CD4-positive, alpha-beta memory T cell (primary cell): Measurements from ENCODE around the gene VIPAS39. TPM values are rescaled to one million over a fixed set of nuclear protein-coding genes. Genes with fewer than 3 reads are reported as not detected.

Experiments used
- CTCF ChIA-PET: fragments of 350-600 bp; sonication (Branson Sonifier 250); formaldehyde crosslinking; loops from one replicate; lab custom pipeline; 2021; ENCODE audit warnings: inconsistent platforms; ENCODE audit not compliant: partially characterized antibody; lab: Charles Lee
- POLR2A ChIA-PET: fragments of 350-600 bp; sonication (Branson Sonifier 250); formaldehyde crosslinking; loops from one replicate; lab custom pipeline; 2021; ENCODE audit not compliant: partially characterized antibody; lab: Charles Lee
- DNase-seq, 5 donors: peaks; one replicate each; pipeline versions ENCODE4 v3.0.0 to v3.0.0-alpha.2; 2020 to 2022; ENCODE audit warnings: mixed read lengths in 1 of 5
- H3K27ac ChIP-seq: one replicate; pipeline ENCODE4 v1.7.0; 2013; ENCODE audit warnings: low read depth, low read length
- H3K27me3 ChIP-seq: 2 replicates; pipeline ENCODE4 v1.7.0; 2013; ENCODE audit warnings: mild to moderate bottlenecking, low read length, moderate library complexity; ENCODE audit not compliant: insufficient read depth
- H3K36me3 ChIP-seq: 2 replicates; pipeline ENCODE4 v1.7.0; 2013; ENCODE audit warnings: mild to moderate bottlenecking, low read length, moderate library complexity; ENCODE audit not compliant: insufficient read depth
- H3K4me1 ChIP-seq: 2 replicates; pipeline ENCODE4 v1.7.0; 2013; ENCODE audit warnings: mild to moderate bottlenecking, low read length, moderate library complexity; ENCODE audit not compliant: insufficient read depth
- H3K4me3 ChIP-seq, 2 donors: one replicate each; pipeline ENCODE4 v1.7.0; 2013; ENCODE audit warnings: low read length in 2 of 2, mild to moderate bottlenecking in 1 of 2
- H3K9me3 ChIP-seq, 2 donors: one replicate each; pipeline ENCODE4 v1.7.0; 2013; ENCODE audit warnings: low read length in 2 of 2, control low read depth in 1 of 2; ENCODE audit not compliant: control insufficient read depth in 1 of 2
- H3K27ac Mint-ChIP-seq, 7 donors: one replicate each; pipeline ENCODE4 v1.8.0; 2020 to 2021; ENCODE audit warnings: mixed read lengths in 7 of 7, mild to moderate bottlenecking in 6 of 7, inconsistent platforms in 3 of 7, moderate library complexity in 3 of 7
- H3K27me3 Mint-ChIP-seq, 2 donors: one replicate each; pipeline ENCODE4 v1.8.0; 2020 to 2021; ENCODE audit warnings: mixed read lengths in 2 of 2
- H3K36me3 Mint-ChIP-seq, 2 donors: one replicate each; pipeline ENCODE4 v1.8.0; 2020 to 2021; ENCODE audit warnings: mixed read lengths in 2 of 2, inconsistent platforms in 1 of 2, mild to moderate bottlenecking in 1 of 2
- H3K4me1 Mint-ChIP-seq, 4 donors: one replicate each; pipeline ENCODE4 v1.8.0; 2020 to 2021; ENCODE audit warnings: mixed read lengths in 4 of 4, mild to moderate bottlenecking in 1 of 4
- H3K4me3 Mint-ChIP-seq, 8 donors: one replicate each; pipeline ENCODE4 v1.8.0; 2020 to 2021; ENCODE audit warnings: mixed read lengths in 8 of 8, mild to moderate bottlenecking in 7 of 8, moderate library complexity in 6 of 8, inconsistent platforms in 3 of 8
- H3K9me3 Mint-ChIP-seq, 8 donors: one replicate each; pipeline ENCODE4 v1.8.0; 2020 to 2021; ENCODE audit warnings: mixed read lengths in 8 of 8, mild to moderate bottlenecking in 5 of 8, inconsistent platforms in 3 of 8, moderate library complexity in 1 of 8
- intact Hi-C: fragments of 100-400 bp; cut with micrococcal nuclease; formaldehyde crosslinking; loops from one replicate; pipeline ENCODE4 v1.15.1; 2023
- polyA plus RNA-seq, 2 donors: library from polyadenylated mRNA; unstranded; fragments of 300-500 nt; fragmentation: Illumina TruSeq; gene quantifications; one replicate each; pipeline ENCODE4 v1.2.3, GENCODE V29; 2021
- total RNA-seq, 2 experiments: library from RNA; stranded (reverse); gene quantifications; one replicate each; pipeline ENCODE4 v1.2.3, GENCODE V29; 2021

Gene VIPAS39
- total and polyA plus RNA-seq, 4 experiments from 2014 or later = 7.6 to 22.5 (median 13.5) TPM

DNA sequence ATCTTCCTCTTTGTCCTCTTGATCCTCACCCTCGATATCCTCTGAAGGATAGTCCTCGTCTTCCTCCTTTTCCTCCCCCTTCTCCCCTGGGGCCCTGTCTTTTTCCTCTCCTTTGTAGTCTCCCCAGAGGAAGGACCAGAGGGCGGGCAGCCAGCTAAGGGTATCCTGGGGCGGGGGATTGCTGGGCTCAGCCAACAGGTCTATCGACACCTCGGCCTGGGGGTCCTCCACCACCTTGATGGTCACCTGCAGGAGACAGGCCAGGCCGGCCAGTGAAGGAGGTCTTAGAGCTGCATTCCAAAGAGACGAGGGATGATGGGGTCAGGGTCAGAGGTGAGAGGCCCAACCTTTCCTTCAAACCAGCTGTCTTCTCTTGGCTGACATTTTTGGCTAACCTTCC lies 25.0 kb upstream of the VIPAS39 start:
- DNase-seq = no peak
- Mint-ChIP-seq H3K27me3 (no peaks in the 10 kb centered on the region), H3K27ac (no peak overlapping the region), H3K4me1 (no peaks in the 10 kb centered on the region), H3K36me3 (no peaks in the 10 kb centered on the region), H3K9me3 (no peaks in the 10 kb centered on the region), H3K4me3 (no peak overlapping the region)
- no peaks in the 10 kb centered on the region for H3K9me3 ChIP-seq
- intact Hi-C loops = no loop called here
- H3K4me1 ChIP-seq = no peaks in the 10 kb centered on the region
- CTCF ChIA-PET = interaction anchor here (1.2 kb wide), 1 partner anchor 36 kb away, joined by 3 read pairs; no protein-coding TSS in a partner anchor
- H3K36me3 ChIP-seq = no peaks in the 10 kb centered on the region
- H3K4me3 ChIP-seq = no peak overlapping the region
- H3K27ac ChIP-seq = no peak overlapping the region
- H3K27me3 ChIP-seq = no peaks in the 10 kb centered on the region
- POLR2A ChIA-PET = no interaction called here

DNA sequence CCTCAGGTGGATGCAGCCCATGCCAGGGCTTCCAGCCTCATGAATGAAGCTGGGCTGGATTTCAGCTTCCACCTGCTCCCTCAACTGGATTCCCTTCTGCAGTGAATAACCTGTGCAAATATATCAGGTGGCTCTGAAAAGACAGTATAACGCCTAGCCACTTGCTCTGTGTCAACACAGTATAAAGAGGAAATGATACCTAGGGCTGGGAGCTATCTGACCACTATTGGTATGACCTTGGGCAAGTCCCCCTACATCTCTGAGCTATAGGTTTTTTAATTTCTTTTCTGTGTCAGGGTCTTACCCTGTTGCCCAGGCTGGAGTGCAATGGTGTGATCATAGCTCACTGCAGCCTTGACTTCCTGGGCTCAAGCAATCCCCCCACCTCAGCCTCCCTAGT lies 21.4 kb upstream of the VIPAS39 start:
- Mint-ChIP-seq H3K36me3 (no peaks in the 10 kb centered on the region), H3K27me3 (no peaks in the 10 kb centered on the region), H3K4me1 (no peaks in the 10 kb centered on the region), H3K9me3 (no peaks in the 10 kb centered on the region), H3K4me3 (no peak overlapping the region), H3K27ac (no peak overlapping the region)
- POLR2A ChIA-PET = no interaction called here
- DNase-seq = no peak
- Histone ChIP-seq H3K27me3 (no peaks in the 10 kb centered on the region), H3K27ac (no peak overlapping the region), H3K36me3 (no peaks in the 10 kb centered on the region), H3K9me3 (no peaks in the 10 kb centered on the region), H3K4me3 (no peak overlapping the region), H3K4me1 (no peaks in the 10 kb centered on the region)
- intact Hi-C loops = no loop called here
- CTCF ChIA-PET = no interaction called here

DNA sequence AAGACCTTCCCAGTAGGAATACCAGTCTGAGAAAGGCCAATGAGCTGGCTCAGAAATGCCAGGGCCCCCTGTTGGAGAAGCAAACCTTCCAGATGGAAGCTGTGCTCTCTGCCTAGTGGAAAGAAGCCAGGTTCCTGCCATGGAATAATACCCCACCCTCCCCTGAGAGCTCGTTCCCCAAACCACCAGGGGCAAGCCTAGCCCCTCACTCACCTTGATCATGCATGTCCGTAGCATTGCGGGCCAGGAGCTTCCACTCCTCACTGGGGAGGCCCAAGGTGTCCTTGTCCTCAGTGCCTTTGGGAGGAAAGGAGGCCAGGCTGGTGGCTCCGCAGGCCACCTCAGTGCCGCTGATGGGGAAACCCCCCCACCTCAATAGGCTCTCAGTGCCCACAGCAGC lies 20.6 kb upstream of the VIPAS39 start:
- no peaks in the 10 kb centered on the region for H3K27me3 ChIP-seq
- H3K4me3 Mint-ChIP-seq = no peak overlapping the region
- no peak for DNase-seq
- no peaks in the 10 kb centered on the region for H3K4me1 ChIP-seq
- H3K36me3 Mint-ChIP-seq = no peaks in the 10 kb centered on the region
- no peaks in the 10 kb centered on the region for H3K36me3 ChIP-seq
- H3K27ac Mint-ChIP-seq = no peak overlapping the region
- H3K4me3 ChIP-seq = no peak overlapping the region
- H3K4me1 Mint-ChIP-seq = no peaks in the 10 kb centered on the region
- no peaks in the 10 kb centered on the region for H3K9me3 ChIP-seq
- ChIA-PET POLR2A (no interaction called here), CTCF (no interaction called here)
- intact Hi-C loops = no loop called here
- H3K27me3 Mint-ChIP-seq = no peaks in the 10 kb centered on the region
- H3K27ac ChIP-seq = no peak overlapping the region
- no peaks in the 10 kb centered on the region for H3K9me3 Mint-ChIP-seq

DNA sequence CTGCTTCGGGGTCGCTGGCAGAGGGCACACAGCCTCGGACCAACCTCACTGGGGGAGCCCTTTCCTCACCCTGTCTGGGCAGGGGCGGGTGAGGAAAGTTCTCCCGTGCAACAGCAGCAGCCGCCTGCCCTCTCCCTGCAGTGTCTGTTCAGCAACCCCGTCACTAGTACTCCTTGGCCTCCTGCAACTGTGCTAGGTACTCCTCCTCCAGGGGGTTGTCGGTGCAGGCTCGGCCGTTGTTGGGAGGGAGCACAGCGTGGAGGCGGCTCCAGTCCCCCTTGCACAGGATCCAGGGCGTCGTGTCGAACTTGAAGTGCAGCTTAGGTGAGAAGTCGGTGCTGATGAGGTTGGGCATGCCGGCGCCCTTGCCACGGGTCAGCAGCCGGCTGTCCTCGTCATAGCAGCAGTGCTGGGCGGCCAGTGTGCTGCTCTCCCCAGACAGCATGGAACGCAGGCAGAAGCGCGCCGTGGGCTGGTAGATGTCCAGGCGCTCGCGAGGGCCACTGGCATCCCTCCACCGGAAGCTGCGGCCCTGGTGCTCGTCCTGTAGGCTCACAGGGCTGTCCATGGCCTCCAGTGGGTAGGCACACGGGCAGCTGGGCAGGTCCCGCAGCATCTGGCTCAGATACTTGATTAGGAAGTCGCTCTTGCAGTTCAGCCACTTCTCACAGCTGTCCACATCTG lies 18.2 kb upstream of the VIPAS39 start:
- ChIA-PET CTCF (no interaction called here), POLR2A (no interaction called here)
- H3K27me3 ChIP-seq = no peaks in the 10 kb centered on the region
- no peaks in the 10 kb centered on the region for H3K9me3 ChIP-seq
- Mint-ChIP-seq H3K27ac (no peak overlapping the region), H3K27me3 (no peaks in the 10 kb centered on the region), H3K4me3 (no peak overlapping the region), H3K9me3 (no peaks in the 10 kb centered on the region), H3K36me3 (no peaks in the 10 kb centered on the region), H3K4me1 (no peaks in the 10 kb centered on the region)
- H3K36me3 ChIP-seq = no peaks in the 10 kb centered on the region
- no peak overlapping the region for H3K27ac ChIP-seq
- no peak for DNase-seq
- no peaks in the 10 kb centered on the region for H3K4me1 ChIP-seq
- no peak overlapping the region for H3K4me3 ChIP-seq
- intact Hi-C loops = no loop called here

DNA sequence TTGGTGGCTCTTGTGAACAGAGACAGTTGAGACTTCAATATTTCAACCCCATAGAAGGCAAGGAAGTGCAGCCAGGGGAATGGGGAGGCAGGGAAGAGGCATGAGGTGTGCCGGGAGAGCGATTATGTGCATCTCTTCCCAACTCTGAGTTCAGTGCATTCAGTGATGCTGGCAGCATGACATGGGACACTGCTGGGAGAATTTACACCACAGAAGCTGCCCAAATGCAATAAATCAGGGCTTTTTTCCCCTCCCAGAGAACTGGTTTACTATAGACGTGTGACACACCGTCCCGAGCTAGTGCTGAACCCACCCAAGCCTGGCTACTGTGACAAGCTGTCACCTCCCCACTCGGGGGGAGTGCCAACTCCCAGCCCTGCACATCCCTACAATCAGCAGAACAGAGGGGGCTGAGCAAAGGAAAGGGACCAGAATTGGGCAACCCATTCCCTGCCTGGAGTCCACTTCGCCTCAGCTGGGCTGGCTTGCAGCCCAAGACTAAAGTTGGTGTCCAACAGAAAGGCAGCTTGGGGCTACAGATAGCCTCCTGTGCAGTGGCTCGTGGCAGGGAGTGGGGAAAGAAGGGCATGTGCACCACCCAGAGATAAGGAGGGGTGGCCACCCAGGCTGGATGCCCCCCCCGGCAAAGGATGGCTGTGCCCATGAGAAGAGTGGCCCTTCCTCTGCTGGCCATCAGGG lies 17.2 kb upstream of the VIPAS39 start:
- no peak for DNase-seq
- CTCF ChIA-PET = no interaction called here
- H3K4me3 Mint-ChIP-seq = no peak overlapping the region

DNA sequence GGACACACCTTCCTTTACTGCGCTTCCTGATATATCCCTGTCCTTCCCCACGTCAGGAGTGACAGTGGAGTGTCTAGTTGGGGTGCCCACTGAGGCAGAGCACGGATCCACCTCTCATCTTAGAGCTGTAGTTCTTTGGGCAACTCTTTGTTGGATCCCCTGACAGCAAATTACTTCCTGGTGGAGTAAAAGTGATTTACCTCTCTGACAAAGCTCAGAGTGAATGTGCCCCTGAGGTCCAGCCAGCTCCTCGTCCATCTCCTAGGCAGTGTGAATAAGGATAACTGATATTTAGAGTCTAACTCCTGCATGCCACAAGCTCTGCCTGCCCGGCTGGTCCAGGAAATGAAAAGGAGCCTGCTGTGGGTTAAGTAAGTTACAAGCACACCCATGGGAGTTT lies 16.5 kb upstream of the VIPAS39 start:
- no peaks in the 10 kb centered on the region for H3K9me3 Mint-ChIP-seq
- peaks cover 6 to 9% of the 10 kb centered on the region in 2 donors for H3K36me3 Mint-ChIP-seq
- Histone ChIP-seq H3K27me3 (no peaks in the 10 kb centered on the region), H3K9me3 (no peaks in the 10 kb centered on the region), H3K4me1 (no peaks in the 10 kb centered on the region), H3K36me3 (peaks cover 8% of the 10 kb centered on the region), H3K27ac (no peak overlapping the region), H3K4me3 (no peak overlapping the region)
- H3K27ac Mint-ChIP-seq = no peak overlapping the region
- DNase-seq = no peak
- intact Hi-C loops = no loop called here
- H3K27me3 Mint-ChIP-seq = no peaks in the 10 kb centered on the region
- peaks cover 0 to 3% (median 0%) of the 10 kb centered on the region in 4 donors for H3K4me1 Mint-ChIP-seq
- no peak overlapping the region for H3K4me3 Mint-ChIP-seq
- ChIA-PET CTCF (no interaction called here), POLR2A (no interaction called here)

More for the DNA sequence above, 17.2 kb upstream of the VIPAS39 start:
- no peaks in the 10 kb centered on the region for H3K9me3 Mint-ChIP-seq
- no peaks in the 10 kb centered on the region for H3K4me1 ChIP-seq
- POLR2A ChIA-PET = no interaction called here
- H3K36me3 ChIP-seq = peaks cover 1% of the 10 kb centered on the region
- no peaks in the 10 kb centered on the region for H3K4me1 Mint-ChIP-seq
- H3K9me3 ChIP-seq = no peaks in the 10 kb centered on the region
- no peaks in the 10 kb centered on the region for H3K27me3 Mint-ChIP-seq
- H3K27ac Mint-ChIP-seq = no peak overlapping the region
- no peaks in the 10 kb centered on the region for H3K27me3 ChIP-seq
- peaks cover 0 to 2% of the 10 kb centered on the region in 2 donors for H3K36me3 Mint-ChIP-seq
- intact Hi-C loops = no loop called here
- H3K4me3 ChIP-seq = no peak overlapping the region
- no peak overlapping the region for H3K27ac ChIP-seq

DNA sequence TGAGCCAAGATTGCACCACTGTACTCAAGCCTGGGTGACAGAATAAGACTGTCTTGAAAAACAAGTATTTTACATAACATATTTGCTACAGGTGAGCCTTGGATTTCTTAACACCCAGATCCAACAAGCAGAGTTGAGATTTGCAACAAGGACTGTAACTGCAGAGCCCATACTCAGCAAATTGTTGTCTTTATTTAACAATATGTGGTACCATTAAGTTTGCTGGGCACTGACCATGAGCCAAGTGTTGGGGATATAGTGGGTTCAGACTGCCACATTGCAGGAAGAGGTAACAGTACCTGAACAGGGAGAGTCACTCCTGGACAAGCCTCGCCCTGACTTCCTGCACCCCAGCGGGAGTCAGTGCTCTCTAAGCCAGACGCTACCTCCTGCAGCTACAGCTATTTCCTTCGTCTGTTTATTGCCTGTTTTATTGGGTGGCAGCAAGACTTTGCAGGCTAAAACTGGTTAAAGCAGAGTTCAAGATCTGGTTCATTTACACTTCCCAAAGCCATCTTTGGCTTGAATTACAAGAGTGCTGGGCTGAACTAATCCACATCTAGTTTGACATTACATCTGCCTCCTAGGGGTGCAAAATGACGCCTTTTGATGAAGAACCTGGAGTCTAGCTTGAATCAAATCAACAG lies 12.9 kb upstream of the VIPAS39 start:
- H3K36me3 ChIP-seq = peaks cover 33% of the 10 kb centered on the region
- Mint-ChIP-seq H3K27ac (no peak overlapping the region), H3K36me3 (peaks cover 30 to 39% of the 10 kb centered on the region in 2 donors), H3K4me1 (peaks cover 0 to 5% (median 0%) of the 10 kb centered on the region in 4 donors), H3K27me3 (no peaks in the 10 kb centered on the region), H3K9me3 (no peaks in the 10 kb centered on the region), H3K4me3 (no peak overlapping the region)
- DNase-seq = no peak
- H3K4me3 ChIP-seq = no peak overlapping the region
- H3K27me3 ChIP-seq = no peaks in the 10 kb centered on the region
- H3K4me1 ChIP-seq = no peaks in the 10 kb centered on the region
- ChIA-PET POLR2A (no interaction called here), CTCF (no interaction called here)
- no peaks in the 10 kb centered on the region for H3K9me3 ChIP-seq
- H3K27ac ChIP-seq = no peak overlapping the region
- intact Hi-C loops = no loop called here
